Adrenal gland (tissue), 12 donors: ENCODE results near the gene ARMH3. TPM values are rescaled to one million over a fixed set of nuclear protein-coding genes. Genes with fewer than 3 reads are reported as not detected.

Source experiments
- DNase-seq, 7 donors: peaks; one replicate each; pipeline ENCODE4 v3.0.0-alpha.2; 2019 to 2020
- H3K27ac ChIP-seq, 5 donors: fragments of 200-600 bp; sonication (generic) in 4 of 5; 1 replicate in 3 of 5; 2 replicates in 2 of 5; pipeline versions ENCODE4 v1.5.1 to v1.8.0; 2016 to 2020; ENCODE audit warnings: mild to moderate bottlenecking in 1 of 5
- H3K27me3 ChIP-seq: fragments of 200-600 bp; 2 replicates; pipeline ENCODE4 v1.8.0; 2021
- H3K36me3 ChIP-seq, 2 donors: fragments of 200-600 bp; replicated peaks in 1 of 2; 1 replicate in 1 of 2; 2 replicates in 1 of 2; pipeline versions ENCODE4 v1.5.1 to v1.8.0; 2018 to 2022
- H3K4me1 ChIP-seq, 2 donors: fragments of 200-600 bp; replicated peaks in 1 of 2; 1 replicate in 1 of 2; 2 replicates in 1 of 2; pipeline versions ENCODE4 v1.5.1 to v1.8.0; 2018 to 2021
- H3K4me3 ChIP-seq, 4 donors: fragments of 200-600 bp; sonication (generic) in 3 of 4; one replicate each; pipeline ENCODE4 v1.5.1; 2016 to 2018
- H3K9me3 ChIP-seq, 3 donors: fragments of 200-600 bp; sonication (generic) in 1 of 3; replicated peaks in 1 of 3; 1 replicate in 2 of 3; 2 replicates in 1 of 3; pipeline versions ENCODE4 v1.5.1 to v1.8.0; 2016 to 2021
- POLR2A ChIP-seq, 2 donors: fragments of 450-650 bp; IDR thresholded peaks; one replicate each; pipeline ENCODE4 v1.6.1; 2017; ENCODE audit warnings: antibody characterized with exemption in 2 of 2, mild to moderate bottlenecking in 2 of 2, moderate library complexity in 1 of 2
- WGBS, 4 donors: extraction: QIAGEN DNeasy Blood & Tissue Kit in 2 of 4; methylation state at CpG; one replicate each; pipeline versions ENCODE4 v1.1.5 to v1.1.7; 2013 to 2017; 5-methylcytosine and 5-hydroxymethylcytosine counted together
- intact Hi-C, 2 donors: fragments of 100-400 bp; cut with DNase I; formaldehyde crosslinking; loops; one replicate each; pipeline versions ENCODE4 v1.14.1 to v1.15.0; 2022 to 2023
- polyA plus RNA-seq, 3 donors: library from polyadenylated mRNA; stranded (reverse); fragments of 200-250 nt in 2 of 3; fragments of 350-450 nt in 1 of 3; fragmentation: Illumina TruSeq in 1 of 3; extraction: RNeasy Lipid Tissue Mini Kit (QIAGEN cat#74804) in 1 of 3; gene quantifications; one replicate each; pipeline ENCODE4 v1.2.3, GENCODE V29; 2013 to 2014
- total RNA-seq, 9 donors: library from RNA; depleted of rRNA in 4 of 9; stranded (reverse); fragments of >200 nt in 4 of 9; fragments of 120-200 nt in 1 of 9; fragmentation: NEBNext Ultra II Directional in 1 of 9; extraction: Animal tissue kit (Norgen Biotek cat#: 25700) in 1 of 9; gene quantifications; one replicate each; pipeline versions ENCODE4 v1.1.0 to v1.2.4, GENCODE V29; 2013 to 2023
- TF ChIP-seq, protein P1 (sequence below), 6 experiments: fragments of 450-650 bp in 4 of 6; fragments of 200-600 bp in 2 of 6; sonication (generic) in 1 of 6; IDR thresholded peaks; 1 replicate in 5 of 6; 2 replicates in 1 of 6; pipeline versions ENCODE4 v1.5.1 to v1.8.0; 2016 to 2021; ENCODE audit warnings: antibody characterized with exemption in 6 of 6, mild to moderate bottlenecking in 2 of 6, moderate library complexity in 1 of 6
- donor health status: healthy with polysubstance abuse.
- donor health status: Bipolar disorder and iron deficiency.
- donor health status: DM: yes; HTN: yes; CAD: no.
- donor health status: DM: no; HTN: no; CAD: no.
- donor health status: DM: no; HTN: no; CAD: no.
- donor health status: DM: yes; HTN: yes; CAD: no.

ARMH3 gene
- total and polyA plus RNA-seq, 12 donors = 12.6 to 29.7 (median 17.4) TPM

DNA sequence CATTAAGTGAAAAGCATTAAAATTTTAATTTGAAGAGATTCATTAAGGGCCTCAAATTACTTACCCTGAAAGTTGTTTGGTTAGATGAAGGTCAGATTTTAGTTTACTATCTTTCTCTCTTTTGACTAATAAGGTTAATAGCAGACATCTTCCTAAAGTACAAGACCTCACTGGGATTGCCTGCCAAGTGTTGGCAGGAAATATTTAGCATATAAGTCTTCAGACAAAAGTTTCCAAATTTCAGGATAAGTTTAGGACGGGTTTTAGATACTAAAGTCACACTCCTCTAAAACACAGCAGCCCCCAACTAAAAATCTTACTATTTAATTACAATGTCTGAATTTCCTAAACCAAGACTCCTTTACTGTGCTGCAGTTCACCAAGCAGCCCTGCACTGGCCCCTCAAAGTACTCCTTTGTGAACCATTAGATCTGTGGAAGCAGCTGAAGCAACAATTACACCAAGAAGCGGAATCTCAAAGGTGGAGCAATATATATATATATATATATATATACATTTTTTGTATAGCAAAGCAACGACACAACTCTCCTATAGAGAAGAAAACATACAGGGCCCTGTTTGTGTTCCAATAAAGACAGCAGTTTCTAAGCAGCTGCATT lies 121.2 kb downstream of the ARMH3 start:
- peaks cover 28 to 39% of the 10 kb centered on the region in 2 donors for H3K4me1 ChIP-seq
- no peak for TF ChIP-seq POLR2A (IDR thresholded peaks at IDR 0.05)
- TF ChIP-seq, protein P1, sequence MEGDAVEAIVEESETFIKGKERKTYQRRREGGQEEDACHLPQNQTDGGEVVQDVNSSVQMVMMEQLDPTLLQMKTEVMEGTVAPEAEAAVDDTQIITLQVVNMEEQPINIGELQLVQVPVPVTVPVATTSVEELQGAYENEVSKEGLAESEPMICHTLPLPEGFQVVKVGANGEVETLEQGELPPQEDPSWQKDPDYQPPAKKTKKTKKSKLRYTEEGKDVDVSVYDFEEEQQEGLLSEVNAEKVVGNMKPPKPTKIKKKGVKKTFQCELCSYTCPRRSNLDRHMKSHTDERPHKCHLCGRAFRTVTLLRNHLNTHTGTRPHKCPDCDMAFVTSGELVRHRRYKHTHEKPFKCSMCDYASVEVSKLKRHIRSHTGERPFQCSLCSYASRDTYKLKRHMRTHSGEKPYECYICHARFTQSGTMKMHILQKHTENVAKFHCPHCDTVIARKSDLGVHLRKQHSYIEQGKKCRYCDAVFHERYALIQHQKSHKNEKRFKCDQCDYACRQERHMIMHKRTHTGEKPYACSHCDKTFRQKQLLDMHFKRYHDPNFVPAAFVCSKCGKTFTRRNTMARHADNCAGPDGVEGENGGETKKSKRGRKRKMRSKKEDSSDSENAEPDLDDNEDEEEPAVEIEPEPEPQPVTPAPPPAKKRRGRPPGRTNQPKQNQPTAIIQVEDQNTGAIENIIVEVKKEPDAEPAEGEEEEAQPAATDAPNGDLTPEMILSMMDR (IDR thresholded peaks at IDR 0.05) = no peak
- no peak overlapping the region for H3K27ac ChIP-seq
- H3K4me3 ChIP-seq = no peak overlapping the region
- H3K27me3 ChIP-seq = no peaks in the 10 kb centered on the region
- H3K36me3 ChIP-seq = peaks cover 0 to 3% of the 10 kb centered on the region in 2 donors
- 69 to 76% (median 76%) methylated on average over 3 of the region's 3 CpGs for WGBS, 4 donors
- intact Hi-C loops = no loop called here
- no peak for DNase-seq
- H3K9me3 ChIP-seq = no peaks in the 10 kb centered on the region

GRCh38 chr10:101933976-101934375 lies 122.0 kb downstream of the ARMH3 start:
- H3K36me3 ChIP-seq = peaks cover 0 to 3% of the 10 kb centered on the region in 2 donors
- H3K27me3 ChIP-seq = no peaks in the 10 kb centered on the region
- no peak overlapping the region for H3K4me3 ChIP-seq
- no peak overlapping the region for H3K27ac ChIP-seq
- H3K4me1 ChIP-seq = peaks cover 19 to 31% of the 10 kb centered on the region in 2 donors
- TF ChIP-seq, protein P1 (IDR thresholded peaks at IDR 0.05) = no peak
- TF ChIP-seq POLR2A (IDR thresholded peaks at IDR 0.05) = no peak
- intact Hi-C loops = no loop called here
- no peak for DNase-seq
- WGBS, 4 donors = 91 to 94% (median 92%) methylated on average over 4 of the region's 4 CpGs
- no peaks in the 10 kb centered on the region for H3K9me3 ChIP-seq

DNA sequence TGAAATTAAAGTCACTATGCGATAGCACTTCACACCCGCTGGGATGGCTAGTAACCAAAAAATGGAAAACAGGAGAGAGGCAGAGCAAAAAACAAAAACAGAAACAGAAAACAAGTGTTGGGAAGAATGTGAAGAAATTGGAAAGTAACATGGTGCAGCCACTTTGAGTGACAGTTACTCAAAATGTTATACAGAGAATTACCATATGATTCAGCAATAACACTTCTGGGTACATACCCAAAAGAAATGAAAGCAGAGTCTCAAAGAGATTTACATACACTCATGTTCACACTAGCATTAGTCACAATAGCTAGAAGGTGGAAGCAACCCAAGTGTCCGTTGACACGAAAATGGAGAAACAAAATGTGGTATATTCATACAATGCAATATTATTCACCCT lies 123.8 kb downstream of the ARMH3 start:
- Histone ChIP-seq H3K9me3 (no peaks in the 10 kb centered on the region), H3K36me3 (peaks cover 0 to 3% of the 10 kb centered on the region in 2 donors), H3K27ac (no peak overlapping the region), H3K4me3 (no peak overlapping the region), H3K4me1 (peaks cover 6 to 15% of the 10 kb centered on the region in 2 donors), H3K27me3 (no peaks in the 10 kb centered on the region)
- TF ChIP-seq POLR2A (IDR thresholded peaks at IDR 0.05) = no peak
- TF ChIP-seq, protein P1 (IDR thresholded peaks at IDR 0.05) = no peak
- intact Hi-C loops = no loop called here
- DNase-seq = no peak
- 93 to 97% (median 94%) methylated on average over 4 of the region's 4 CpGs for WGBS, 4 donors

DNA sequence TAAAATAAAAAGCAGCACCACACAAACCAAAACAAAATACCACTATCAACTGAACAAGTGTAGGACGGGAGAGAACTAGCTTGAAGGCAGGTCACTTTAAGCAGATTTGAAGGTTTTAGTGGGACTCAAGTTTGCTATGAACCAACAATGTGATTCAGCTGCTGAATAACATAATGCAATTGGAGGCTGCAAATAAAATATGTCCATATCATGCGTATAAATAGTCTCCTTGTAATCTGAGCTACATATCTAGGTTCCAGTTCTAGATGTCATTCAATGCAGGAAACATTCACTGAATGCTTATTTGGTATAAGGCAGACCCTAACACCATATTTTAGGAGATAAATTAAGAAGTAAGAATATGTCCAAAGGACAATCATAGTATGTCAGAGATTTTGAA lies 130.9 kb downstream of the ARMH3 start:
- H3K4me3 ChIP-seq = no peak overlapping the region
- TF ChIP-seq, protein P1 (IDR thresholded peaks at IDR 0.05) = no peak
- no peak for TF ChIP-seq POLR2A (IDR thresholded peaks at IDR 0.05)
- H3K4me1 ChIP-seq = no peaks in the 10 kb centered on the region
- no peaks in the 10 kb centered on the region for H3K36me3 ChIP-seq
- no peaks in the 10 kb centered on the region for H3K27me3 ChIP-seq
- intact Hi-C loops = no loop called here
- WGBS, 4 donors = 91 to 100% (median 95%) methylated on average over 2 of the region's 2 CpGs
- no peak overlapping the region for H3K27ac ChIP-seq
- DNase-seq = no peak
- H3K9me3 ChIP-seq = no peaks in the 10 kb centered on the region
